Progenitor cell of endocrine pancreas (in vitro differentiated cells): ENCODE measurements around the gene TSR1. TPM values are rescaled to one million over a fixed set of nuclear protein-coding genes. Genes with fewer than 3 reads are reported as not detected.

Experiments
- DNase-seq: peaks from one replicate; pipeline ENCODE4 v3.0.0; 2021; ENCODE audit warnings: low spot score; ENCODE audit not compliant: unreplicated experiment
- H3K27ac Mint-ChIP-seq: 2 replicates; pipeline ENCODE4 v1.8.0; 2021; ENCODE audit warnings: mild to moderate bottlenecking, moderate library complexity, mixed read lengths
- H3K27me3 Mint-ChIP-seq: 2 replicates; pipeline ENCODE4 v1.8.0; 2021; ENCODE audit warnings: mixed read lengths
- H3K36me3 Mint-ChIP-seq: 2 replicates; pipeline ENCODE4 v1.8.0; 2022; ENCODE audit warnings: mixed read lengths; ENCODE audit not compliant: insufficient read depth
- H3K4me1 Mint-ChIP-seq: 2 replicates; pipeline ENCODE4 v1.8.0; 2021; ENCODE audit warnings: low read depth, mixed read lengths
- H3K4me3 Mint-ChIP-seq: 2 replicates; pipeline ENCODE4 v1.8.0; 2021; ENCODE audit warnings: low read depth, mild to moderate bottlenecking, moderate library complexity, mixed read lengths
- H3K9me3 Mint-ChIP-seq: 2 replicates; pipeline ENCODE4 v1.8.0; 2021; ENCODE audit warnings: low read depth, mixed read lengths
- total RNA-seq: library from RNA; stranded (reverse); gene quantifications from 2 replicates; pipeline ENCODE4 v1.2.1, GENCODE V29; 2021
- TF ChIP-seq, protein P1 (sequence below): fragments of 200-600 bp; sonication (generic); IDR thresholded peaks from one replicate; pipeline ENCODE4 v1.5.0; 2021; ENCODE audit warnings: antibody characterized with exemption, mild to moderate bottlenecking; ENCODE audit not compliant: unreplicated experiment

Gene TSR1
- total RNA-seq, 1 donor from 2014 or later: 33.5 TPM

DNA sequence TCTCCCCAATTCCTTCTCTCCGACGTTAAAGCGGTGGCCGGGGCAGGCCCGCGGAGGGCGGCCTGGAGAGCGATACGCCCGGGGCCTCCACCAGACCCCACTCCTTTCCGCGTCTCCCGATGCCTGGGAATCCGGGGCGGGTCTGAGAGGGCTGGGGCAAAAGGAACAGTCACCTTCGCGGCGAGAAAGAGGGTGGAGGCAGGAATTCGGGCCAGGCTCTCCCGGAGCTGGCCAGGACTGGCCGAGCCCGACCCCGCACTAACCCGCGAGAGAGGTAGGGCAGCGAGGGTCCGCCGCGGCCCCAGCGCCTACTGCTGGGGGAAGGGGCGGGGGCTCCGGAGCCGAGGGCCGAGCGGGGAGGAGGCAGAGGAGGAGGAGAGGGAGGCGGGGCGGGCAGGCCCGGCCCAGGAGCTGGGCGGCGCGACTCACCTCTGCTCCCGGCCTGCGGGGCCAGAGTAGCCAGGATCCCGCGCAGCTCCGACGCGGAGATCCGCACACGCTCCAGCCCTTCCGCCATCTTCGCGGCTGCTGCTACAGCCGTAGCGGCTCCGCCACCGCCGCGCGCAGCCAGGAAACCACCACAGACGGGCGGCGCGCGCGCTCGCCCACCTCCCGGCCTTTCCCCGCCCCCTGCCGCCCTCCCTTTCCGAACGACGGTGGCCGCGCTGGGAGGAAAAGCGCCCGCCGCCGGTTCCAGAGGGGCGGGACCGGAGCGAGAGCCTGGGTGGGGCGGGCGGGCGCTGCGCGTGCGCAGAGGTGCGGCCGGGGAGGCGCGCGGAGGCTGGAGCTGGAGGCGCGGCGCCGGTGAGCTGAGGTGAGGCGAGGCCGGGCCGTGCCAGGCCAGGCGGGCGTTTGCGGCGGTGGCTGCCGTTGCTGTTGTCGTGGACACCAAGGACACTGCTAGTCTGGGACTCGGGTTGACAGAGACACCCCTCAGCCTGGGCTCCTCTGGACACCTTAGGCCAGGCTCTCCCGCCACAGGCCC, 32.8 kb downstream of the TSR1 start, which contains the start of the genes SMG6 and SRR:
TSS of gene SMG6 (minus strand) at position 582 of the 985 bp plus-strand sequence. CDS start at position 517, 65 bp downstream.
TSS of gene SRR (plus strand) at position 747 of the 985 bp plus-strand sequence. CDS start 11,611 bp downstream, outside the sequence.
- peaks cover 9% of the 10 kb centered on the region for H3K4me1 Mint-ChIP-seq
- H3K27me3 Mint-ChIP-seq: no peaks in the 10 kb centered on the region
- H3K9me3 Mint-ChIP-seq: no peaks in the 10 kb centered on the region
- peak; percentile 87 for DNase-seq
- H3K27ac Mint-ChIP-seq: peak within 1 kb of the TSS; percentile 96
- TF ChIP-seq, protein P1, sequence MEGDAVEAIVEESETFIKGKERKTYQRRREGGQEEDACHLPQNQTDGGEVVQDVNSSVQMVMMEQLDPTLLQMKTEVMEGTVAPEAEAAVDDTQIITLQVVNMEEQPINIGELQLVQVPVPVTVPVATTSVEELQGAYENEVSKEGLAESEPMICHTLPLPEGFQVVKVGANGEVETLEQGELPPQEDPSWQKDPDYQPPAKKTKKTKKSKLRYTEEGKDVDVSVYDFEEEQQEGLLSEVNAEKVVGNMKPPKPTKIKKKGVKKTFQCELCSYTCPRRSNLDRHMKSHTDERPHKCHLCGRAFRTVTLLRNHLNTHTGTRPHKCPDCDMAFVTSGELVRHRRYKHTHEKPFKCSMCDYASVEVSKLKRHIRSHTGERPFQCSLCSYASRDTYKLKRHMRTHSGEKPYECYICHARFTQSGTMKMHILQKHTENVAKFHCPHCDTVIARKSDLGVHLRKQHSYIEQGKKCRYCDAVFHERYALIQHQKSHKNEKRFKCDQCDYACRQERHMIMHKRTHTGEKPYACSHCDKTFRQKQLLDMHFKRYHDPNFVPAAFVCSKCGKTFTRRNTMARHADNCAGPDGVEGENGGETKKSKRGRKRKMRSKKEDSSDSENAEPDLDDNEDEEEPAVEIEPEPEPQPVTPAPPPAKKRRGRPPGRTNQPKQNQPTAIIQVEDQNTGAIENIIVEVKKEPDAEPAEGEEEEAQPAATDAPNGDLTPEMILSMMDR: no peak
- H3K4me3 Mint-ChIP-seq: peak within 1 kb of the TSS; percentile 87
- peaks cover 11% of the 10 kb centered on the region for H3K36me3 Mint-ChIP-seq

GRCh38 chr17:2302778-2303203, 33.5 kb downstream of the TSR1 start:
- Mint-ChIP-seq H3K36me3 (peaks cover 11% of the 10 kb centered on the region), H3K27ac (peak overlapping the region; percentile 96), H3K4me3 (peak overlapping the region; percentile 87), H3K27me3 (no peaks in the 10 kb centered on the region), H3K9me3 (no peaks in the 10 kb centered on the region), H3K4me1 (peaks cover 9% of the 10 kb centered on the region)
- TF ChIP-seq, protein P1: no peak
- no peak for DNase-seq

- no peaks in the 10 kb centered on the region for H3K27me3 Mint-ChIP-seq
- peaks cover 26% of the 10 kb centered on the region for H3K36me3 Mint-ChIP-seq
- no peak overlapping the region for H3K27ac Mint-ChIP-seq
- no peaks in the 10 kb centered on the region for H3K9me3 Mint-ChIP-seq
- TF ChIP-seq, protein P1: no peak
- no peak for DNase-seq
- H3K4me3 Mint-ChIP-seq: no peak overlapping the region
- H3K4me1 Mint-ChIP-seq: peaks cover 18% of the 10 kb centered on the region
Observed at GRCh38 chr17:2299756-2300155, 36.5 kb downstream of the TSR1 start.

- TF ChIP-seq, protein P1: no peak
- no peak for DNase-seq
- no peaks in the 10 kb centered on the region for H3K27me3 Mint-ChIP-seq
- peaks cover 31% of the 10 kb centered on the region for H3K36me3 Mint-ChIP-seq
- H3K9me3 Mint-ChIP-seq: no peaks in the 10 kb centered on the region
- no peak overlapping the region for H3K4me3 Mint-ChIP-seq
- no peak overlapping the region for H3K27ac Mint-ChIP-seq
- H3K4me1 Mint-ChIP-seq: peaks cover 18% of the 10 kb centered on the region
Observed at GRCh38 chr17:2299136-2299535, 37.1 kb downstream of the TSR1 start.

- Mint-ChIP-seq H3K27me3 (no peaks in the 10 kb centered on the region), H3K27ac (no peak overlapping the region), H3K36me3 (peaks cover 39% of the 10 kb centered on the region), H3K9me3 (no peaks in the 10 kb centered on the region), H3K4me1 (peaks cover 13% of the 10 kb centered on the region), H3K4me3 (no peak overlapping the region)
- DNase-seq: no peak
- TF ChIP-seq, protein P1: no peak
Observed at GRCh38 chr17:2297023-2297422, 39.2 kb downstream of the TSR1 start.
